A549 (cell line): ENCODE measurements around the gene TMEM269.

Experiments used
- BHLHE40 ChIP-seq: IDR thresholded peaks from 2 replicates; pipeline ENCODE4 v1.6.1; 2012; ENCODE audit warnings: low read depth, low read length, inconsistent platforms
- CEBPB ChIP-seq, 2 experiments: fragments of >200 bp in 1 of 2; sonication (Bioruptor Twin) in 1 of 2; formaldehyde crosslinking in 1 of 2; IDR thresholded peaks; 2 replicates each; pipeline ENCODE4 v1.6.1; 2012 to 2016
- CHD2 ChIP-seq: fragments of 150-350 bp; IDR thresholded peaks from 2 replicates; pipeline ENCODE4 v1.6.1; 2014; ENCODE audit warnings: low read length; ENCODE audit not compliant: partially characterized antibody
- CHD4 ChIP-seq: fragments of 200-600 bp; sonication (generic); IDR thresholded peaks from 2 replicates; pipeline ENCODE4 v1.6.1; 2016; ENCODE audit warnings: antibody characterized with exemption, mild to moderate bottlenecking, borderline replicate concordance
- CTCF ChIP-seq: fragments of >200 bp; sonication (Bioruptor Twin); formaldehyde crosslinking; IDR thresholded peaks from 3 replicates; pipeline ENCODE4 v1.5.1; 2016
- EP300 ChIP-seq, 2 experiments: fragments of >200 bp; sonication (Bioruptor Twin); formaldehyde crosslinking; IDR thresholded peaks; 2 replicates in 1 of 2; 3 replicates in 1 of 2; pipeline ENCODE4 v1.6.1; 2016 to 2017
- JUN ChIP-seq, 2 experiments: fragments of >200 bp; sonication (Bioruptor Twin); formaldehyde crosslinking; IDR thresholded peaks; 2 replicates in 1 of 2; 3 replicates in 1 of 2; pipeline ENCODE4 v1.6.1; 2016 to 2017
- KDM5A ChIP-seq: fragments of 200-600 bp; sonication (generic); IDR thresholded peaks from 2 replicates; pipeline ENCODE4 v1.6.1; 2016; ENCODE audit warnings: antibody characterized with exemption, mild to moderate bottlenecking
- NFE2L2 ChIP-seq: fragments of 150-350 bp; conservative IDR thresholded peaks from 2 replicates; pipeline ENCODE4 v1.6.1; 2014; ENCODE audit warnings: low read length
- POLR2A ChIP-seq: IDR thresholded peaks from 2 replicates; pipeline ENCODE4 v1.6.1; 2012; ENCODE audit warnings: mild to moderate bottlenecking, low read length
- POLR2AphosphoS2 ChIP-seq: conservative IDR thresholded peaks from 2 replicates; pipeline ENCODE4 v1.6.1; 2012; ENCODE audit warnings: low read length, improper control_type of control experiment, inconsistent platforms
- RFX5 ChIP-seq: fragments of 450-650 bp; IDR thresholded peaks from 2 replicates; pipeline ENCODE4 v1.7.1; 2014; ENCODE audit warnings: antibody characterized with exemption, mild to moderate bottlenecking, moderate library complexity
- TF ChIP-seq, protein P1 (sequence below): fragments of 150-350 bp; IDR thresholded peaks from 2 replicates; pipeline ENCODE4 v1.6.1; 2014; ENCODE audit warnings: low read depth, mild to moderate bottlenecking, low read length

GRCh38 chr1:42841440-42842147 lies 56.8 kb downstream of the TMEM269 start:
- TF ChIP-seq CTCF (no peak), JUN (IDR thresholded peaks at IDR 0.05) (no peak), CEBPB (IDR thresholded peaks at IDR 0.05) (no peak), CHD2 (no peak), CHD4 (no peak), NFE2L2 (no peak), EP300 (IDR thresholded peaks at IDR 0.05) (no peak), KDM5A (no peak), POLR2A (no peak), RFX5 (no peak), POLR2AphosphoS2 (no peak), BHLHE40 (no peak)
- TF ChIP-seq, protein P1, sequence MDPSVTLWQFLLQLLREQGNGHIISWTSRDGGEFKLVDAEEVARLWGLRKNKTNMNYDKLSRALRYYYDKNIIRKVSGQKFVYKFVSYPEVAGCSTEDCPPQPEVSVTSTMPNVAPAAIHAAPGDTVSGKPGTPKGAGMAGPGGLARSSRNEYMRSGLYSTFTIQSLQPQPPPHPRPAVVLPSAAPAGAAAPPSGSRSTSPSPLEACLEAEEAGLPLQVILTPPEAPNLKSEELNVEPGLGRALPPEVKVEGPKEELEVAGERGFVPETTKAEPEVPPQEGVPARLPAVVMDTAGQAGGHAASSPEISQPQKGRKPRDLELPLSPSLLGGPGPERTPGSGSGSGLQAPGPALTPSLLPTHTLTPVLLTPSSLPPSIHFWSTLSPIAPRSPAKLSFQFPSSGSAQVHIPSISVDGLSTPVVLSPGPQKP: no peak
